ENCODE measurements around the gene FBN1.

FBN1 gene

GRCh38 chr15:48423342-48423741, 222.2 kb downstream of the FBN1 start:
- Histone ChIP-seq H3K4me3 (ENCODE audit: low read length in 2 of 2) (no peak overlapping the region), H2BK5ac (ENCODE audit: low read length) (no peak overlapping the region), H2BK15ac (ENCODE audit: low read length) (no peak overlapping the region), H3K23ac (ENCODE audit: low read depth, low read length, poor library complexity) (no peak overlapping the region), H3K27ac (replicated peaks; ENCODE audit: low read length) (no peak overlapping the region), H2BK12ac (ENCODE audit: low read length) (no peak overlapping the region), H4K8ac (ENCODE audit: low read depth, low read length) (no peak overlapping the region), H2BK120ac (ENCODE audit: low read depth, low read length) (no peak overlapping the region), H3K4me2 (ENCODE audit: insufficient read depth, low read length, poor library complexity, severe bottlenecking) (no peak overlapping the region), H3K79me1 (ENCODE audit: low read depth, low read length) (no peaks in the 10 kb centered on the region), H3K9ac (ENCODE audit: low read depth, low read length, poor library complexity) (no peak overlapping the region), H3K9me3 (replicated peaks in 1 of 2; ENCODE audit: control insufficient read depth in 2 of 2, insufficient read depth in 1 of 2, low read depth in 1 of 2, low read length in 2 of 2) (peaks cover 0 to 2% of the 10 kb centered on the region in 2 donors), H2AFZ (ENCODE audit: low read length) (no peak overlapping the region), H3K4ac (ENCODE audit: low read length) (no peak overlapping the region), H3K36me3 (replicated peaks in 1 of 2; ENCODE audit: control insufficient read depth in 2 of 2, insufficient read depth in 2 of 2, low read length in 2 of 2) (peaks cover 25 to 57% of the 10 kb centered on the region in 2 donors), H3K14ac (ENCODE audit: low read length) (no peak overlapping the region), H3K4me1 (ENCODE audit: control insufficient read depth in 2 of 2, insufficient read depth in 1 of 2, low read depth in 1 of 2, low read length in 2 of 2) (peaks cover 0 to 3% of the 10 kb centered on the region in 2 donors), H3K18ac (ENCODE audit: low read length) (no peak overlapping the region), H2AK5ac (ENCODE audit: low read depth, low read length) (no peak overlapping the region), H3K27me3 (ENCODE audit: control insufficient read depth in 3 of 3, insufficient read depth in 3 of 3, low read depth in 1 of 3, low read length in 3 of 3) (no peaks in the 10 kb centered on the region), H4K91ac (ENCODE audit: low read depth, low read length, poor library complexity) (no peak overlapping the region)
- no peak for DNase-seq (ENCODE audit: low spot score)
- no CpG with 5 or more reads among the region's 3 CpGs for WGBS, 2 donors (ENCODE audit: extremely low coverage in 2 of 2, insufficient read length in 2 of 2, insufficient replicate concordance in 1 of 2)

- Histone ChIP-seq H2AFZ (ENCODE audit: low read length) (no peak overlapping the region), H3K23ac (ENCODE audit: low read depth, low read length, poor library complexity) (no peak overlapping the region), H2BK120ac (ENCODE audit: low read depth, low read length) (no peak overlapping the region), H3K27me3 (ENCODE audit: control insufficient read depth in 3 of 3, insufficient read depth in 3 of 3, low read depth in 1 of 3, low read length in 3 of 3) (no peaks in the 10 kb centered on the region), H3K36me3 (replicated peaks in 1 of 2; ENCODE audit: control insufficient read depth in 2 of 2, insufficient read depth in 2 of 2, low read length in 2 of 2) (peaks cover 22 to 47% of the 10 kb centered on the region in 2 donors), H2BK12ac (ENCODE audit: low read length) (no peak overlapping the region), H2AK5ac (ENCODE audit: low read depth, low read length) (no peak overlapping the region), H3K4me1 (ENCODE audit: control insufficient read depth in 2 of 2, insufficient read depth in 1 of 2, low read depth in 1 of 2, low read length in 2 of 2) (peaks cover 0 to 2% of the 10 kb centered on the region in 2 donors), H4K91ac (ENCODE audit: low read depth, low read length, poor library complexity) (no peak overlapping the region), H3K4ac (ENCODE audit: low read length) (no peak overlapping the region), H3K9me3 (replicated peaks in 1 of 2; ENCODE audit: control insufficient read depth in 2 of 2, insufficient read depth in 1 of 2, low read depth in 1 of 2, low read length in 2 of 2) (peaks cover 0 to 2% of the 10 kb centered on the region in 2 donors), H3K4me3 (ENCODE audit: low read length in 2 of 2) (no peak overlapping the region), H3K79me1 (ENCODE audit: low read depth, low read length) (no peaks in the 10 kb centered on the region), H3K18ac (ENCODE audit: low read length) (no peak overlapping the region), H3K14ac (ENCODE audit: low read length) (no peak overlapping the region), H3K9ac (ENCODE audit: low read depth, low read length, poor library complexity) (no peak overlapping the region), H2BK15ac (ENCODE audit: low read length) (no peak overlapping the region), H3K27ac (replicated peaks; ENCODE audit: low read length) (no peak overlapping the region), H4K8ac (ENCODE audit: low read depth, low read length) (no peak overlapping the region), H2BK5ac (ENCODE audit: low read length) (no peak overlapping the region), H3K4me2 (ENCODE audit: insufficient read depth, low read length, poor library complexity, severe bottlenecking) (no peak overlapping the region)
- WGBS, 2 donors (ENCODE audit: extremely low coverage in 2 of 2, insufficient read length in 2 of 2, insufficient replicate concordance in 1 of 2), result no CpG with 5 or more reads among the region's 3 CpGs
- DNase-seq (ENCODE audit: low spot score), result no peak
Measured at GRCh38 chr15:48422401-48422800, 223.1 kb downstream of the FBN1 start.

- Histone ChIP-seq H2BK12ac (ENCODE audit: low read length) (no peak overlapping the region), H3K4me2 (ENCODE audit: insufficient read depth, low read length, poor library complexity, severe bottlenecking) (no peak overlapping the region), H4K8ac (ENCODE audit: low read depth, low read length) (no peak overlapping the region), H2BK5ac (ENCODE audit: low read length) (no peak overlapping the region), H3K4me1 (ENCODE audit: control insufficient read depth in 2 of 2, insufficient read depth in 1 of 2, low read depth in 1 of 2, low read length in 2 of 2) (peaks cover 0 to 2% of the 10 kb centered on the region in 2 donors), H3K36me3 (replicated peaks in 1 of 2; ENCODE audit: control insufficient read depth in 2 of 2, insufficient read depth in 2 of 2, low read length in 2 of 2) (peaks cover 21 to 48% of the 10 kb centered on the region in 2 donors), H3K27me3 (ENCODE audit: control insufficient read depth in 3 of 3, insufficient read depth in 3 of 3, low read depth in 1 of 3, low read length in 3 of 3) (no peaks in the 10 kb centered on the region), H3K4me3 (ENCODE audit: low read length in 2 of 2) (no peak overlapping the region), H2AFZ (ENCODE audit: low read length) (no peak overlapping the region), H3K23ac (ENCODE audit: low read depth, low read length, poor library complexity) (no peak overlapping the region), H4K91ac (ENCODE audit: low read depth, low read length, poor library complexity) (no peak overlapping the region), H2BK15ac (ENCODE audit: low read length) (no peak overlapping the region), H3K18ac (ENCODE audit: low read length) (no peak overlapping the region), H3K14ac (ENCODE audit: low read length) (no peak overlapping the region), H2AK5ac (ENCODE audit: low read depth, low read length) (no peak overlapping the region), H3K79me1 (ENCODE audit: low read depth, low read length) (no peaks in the 10 kb centered on the region), H3K27ac (replicated peaks; ENCODE audit: low read length) (no peak overlapping the region), H3K9me3 (replicated peaks in 1 of 2; ENCODE audit: control insufficient read depth in 2 of 2, insufficient read depth in 1 of 2, low read depth in 1 of 2, low read length in 2 of 2) (peaks cover 0 to 2% of the 10 kb centered on the region in 2 donors), H3K9ac (ENCODE audit: low read depth, low read length, poor library complexity) (no peak overlapping the region), H2BK120ac (ENCODE audit: low read depth, low read length) (no peak overlapping the region), H3K4ac (ENCODE audit: low read length) (no peak overlapping the region)
- DNase-seq (ENCODE audit: low spot score), result no peak
- no CpG with 5 or more reads among the region's 5 CpGs for WGBS, 2 donors (ENCODE audit: extremely low coverage in 2 of 2, insufficient read length in 2 of 2, insufficient replicate concordance in 1 of 2)
Measured at GRCh38 chr15:48421362-48421761, 224.1 kb downstream of the FBN1 start.

GRCh38 chr15:48419896-48420295, 225.6 kb downstream of the FBN1 start:
- Histone ChIP-seq H2BK15ac (ENCODE audit: low read length) (no peak overlapping the region), H3K9me3 (replicated peaks in 1 of 2; ENCODE audit: control insufficient read depth in 2 of 2, insufficient read depth in 1 of 2, low read depth in 1 of 2, low read length in 2 of 2) (peaks cover 0 to 2% of the 10 kb centered on the region in 2 donors), H3K27me3 (ENCODE audit: control insufficient read depth in 3 of 3, insufficient read depth in 3 of 3, low read depth in 1 of 3, low read length in 3 of 3) (no peaks in the 10 kb centered on the region), H4K8ac (ENCODE audit: low read depth, low read length) (no peak overlapping the region), H3K18ac (ENCODE audit: low read length) (no peak overlapping the region), H3K23ac (ENCODE audit: low read depth, low read length, poor library complexity) (no peak overlapping the region), H3K4me2 (ENCODE audit: insufficient read depth, low read length, poor library complexity, severe bottlenecking) (no peak overlapping the region), H2BK12ac (ENCODE audit: low read length) (no peak overlapping the region), H3K36me3 (replicated peaks in 1 of 2; ENCODE audit: control insufficient read depth in 2 of 2, insufficient read depth in 2 of 2, low read length in 2 of 2) (peaks cover 23 to 49% of the 10 kb centered on the region in 2 donors), H3K14ac (ENCODE audit: low read length) (no peak overlapping the region), H3K79me1 (ENCODE audit: low read depth, low read length) (no peaks in the 10 kb centered on the region), H2BK120ac (ENCODE audit: low read depth, low read length) (no peak overlapping the region), H2AK5ac (ENCODE audit: low read depth, low read length) (no peak overlapping the region), H3K9ac (ENCODE audit: low read depth, low read length, poor library complexity) (no peak overlapping the region), H2AFZ (ENCODE audit: low read length) (no peak overlapping the region), H4K91ac (ENCODE audit: low read depth, low read length, poor library complexity) (no peak overlapping the region), H2BK5ac (ENCODE audit: low read length) (no peak overlapping the region), H3K27ac (replicated peaks; ENCODE audit: low read length) (no peak overlapping the region), H3K4me1 (ENCODE audit: control insufficient read depth in 2 of 2, insufficient read depth in 1 of 2, low read depth in 1 of 2, low read length in 2 of 2) (peaks cover 0 to 2% of the 10 kb centered on the region in 2 donors), H3K4me3 (ENCODE audit: low read length in 2 of 2) (no peak overlapping the region), H3K4ac (ENCODE audit: low read length) (no peak overlapping the region)
- DNase-seq (ENCODE audit: low spot score), result no peak
- WGBS, 2 donors (ENCODE audit: extremely low coverage in 2 of 2, insufficient read length in 2 of 2, insufficient replicate concordance in 1 of 2), result no CpG with 5 or more reads among the region's 2 CpGs
